ENCODE measurements around the gene NRXN3.
"Not testable (repeated sequence)": the region's sequence is repeated elsewhere in the genome, so short reads cannot be mapped to it uniquely, and the experiment has no call there.

The NRXN3 gene

GRCh38 chr14:79749065-79749464 is 1578.9 kb downstream of the NRXN3 start:
- no peak overlapping the region for H3K4me3 ChIP-seq (ENCODE audit: low read depth, low read length)

GRCh38 chr14:79758985-79759384 is 1588.8 kb downstream of the NRXN3 start:
- no peak overlapping the region for H3K4me3 ChIP-seq (ENCODE audit: low read depth, low read length)
- no peak for TF ChIP-seq CTCF (IDR thresholded peaks at IDR 0.05; ENCODE audit: borderline replicate concordance, insufficient read depth, low read depth, low read length)

More at GRCh38 chr14:79749065-79749464, 1578.9 kb downstream of the NRXN3 start:
- no peak for TF ChIP-seq CTCF (IDR thresholded peaks at IDR 0.05; ENCODE audit: borderline replicate concordance, insufficient read depth, low read depth, low read length)

GRCh38 chr14:79764323-79764722 is 1594.2 kb downstream of the NRXN3 start:
- no peak overlapping the region for H3K4me3 ChIP-seq (ENCODE audit: low read depth, low read length)
- TF ChIP-seq CTCF (IDR thresholded peaks at IDR 0.05; ENCODE audit: borderline replicate concordance, insufficient read depth, low read depth, low read length): no peak

- H3K4me3 ChIP-seq (ENCODE audit: low read depth, low read length): no peak overlapping the region
- TF ChIP-seq CTCF (IDR thresholded peaks at IDR 0.05; ENCODE audit: borderline replicate concordance, insufficient read depth, low read depth, low read length): no peak
Measured at GRCh38 chr14:79766511-79766910, 1596.3 kb downstream of the NRXN3 start.

- TF ChIP-seq CTCF (IDR thresholded peaks at IDR 0.05; ENCODE audit: borderline replicate concordance, insufficient read depth, low read depth, low read length): no peak
- H3K4me3 ChIP-seq (ENCODE audit: low read depth, low read length): no peak overlapping the region
Measured at GRCh38 chr14:79767251-79767650, 1597.1 kb downstream of the NRXN3 start.

- H3K4me3 ChIP-seq (ENCODE audit: low read depth, low read length): not testable (repeated sequence)
Measured at GRCh38 chr14:79767721-79768120, 1597.5 kb downstream of the NRXN3 start.

- TF ChIP-seq CTCF (IDR thresholded peaks at IDR 0.05; ENCODE audit: borderline replicate concordance, insufficient read depth, low read depth, low read length): no peak
- H3K4me3 ChIP-seq (ENCODE audit: low read depth, low read length): no peak overlapping the region
Measured at GRCh38 chr14:79781882-79782281, 1611.7 kb downstream of the NRXN3 start.

GRCh38 chr14:79783041-79783440 is 1612.9 kb downstream of the NRXN3 start:
- TF ChIP-seq CTCF (IDR thresholded peaks at IDR 0.05; ENCODE audit: borderline replicate concordance, insufficient read depth, low read depth, low read length): no peak
- H3K4me3 ChIP-seq (ENCODE audit: low read depth, low read length): no peak overlapping the region
